Upper lobe of left lung (tissue), 6 donors: Measurements from ENCODE around the gene PVALEF. TPM values are rescaled to one million over a fixed set of nuclear protein-coding genes. Genes with fewer than 3 reads are reported as not detected.
A peak's percentile ranks its signal among the peaks of the same experiment; 100 is the strongest.

Experiments
- ATAC-seq, 2 donors: fragments of 200-7000 bp; cut with Tn5 transposase; one replicate each; pipeline ENCODE4 v1.9.1; 2022; ENCODE audit warnings: mild to moderate bottlenecking in 2 of 2, moderate library complexity in 2 of 2; ENCODE audit not compliant: low FRiP score in 2 of 2
- DNase-seq, 2 donors: peaks; one replicate each; pipeline ENCODE4 v3.0.0-alpha.2; 2019 to 2020
- H3K27ac ChIP-seq, 4 donors: fragments of 200-600 bp; sonication (generic); one replicate each; pipeline ENCODE4 v1.5.1; 2016 to 2019
- H3K27me3 ChIP-seq, 4 donors: fragments of 200-600 bp; sonication (generic); one replicate each; pipeline ENCODE4 v1.5.1; 2017 to 2019
- H3K36me3 ChIP-seq, 4 donors: fragments of 200-600 bp; sonication (generic); one replicate each; pipeline ENCODE4 v1.5.1; 2016 to 2019
- H3K4me1 ChIP-seq, 4 donors: fragments of 200-600 bp; sonication (generic); one replicate each; pipeline ENCODE4 v1.5.1; 2018 to 2019
- H3K4me3 ChIP-seq, 4 donors: fragments of 200-600 bp; sonication (generic); one replicate each; pipeline ENCODE4 v1.5.1; 2017 to 2019; ENCODE audit warnings: mild to moderate bottlenecking in 2 of 4, moderate library complexity in 1 of 4
- H3K9me3 ChIP-seq, 4 donors: fragments of 200-600 bp; sonication (generic); one replicate each; pipeline ENCODE4 v1.5.1; 2018 to 2019
- CTCF ChIP-seq, 6 experiments: fragments of 450-650 bp in 4 of 6; fragments of 200-600 bp in 2 of 6; sonication (generic) in 2 of 6; IDR thresholded peaks; one replicate each; pipeline ENCODE4 v1.5.1; 2016 to 2019; ENCODE audit warnings: antibody characterized with exemption in 6 of 6
- EP300 ChIP-seq, 4 donors: sonication (generic); formaldehyde crosslinking; IDR thresholded peaks; one replicate each; pipeline ENCODE4 v1.5.1; 2017; ENCODE audit warnings: antibody characterized with exemption in 4 of 4, control low read depth in 2 of 4
- POLR2A ChIP-seq, 4 donors: fragments of 450-650 bp; IDR thresholded peaks; one replicate each; pipeline ENCODE4 v1.5.1; 2016 to 2017; ENCODE audit warnings: antibody characterized with exemption in 4 of 4, mild to moderate bottlenecking in 2 of 4
- POLR2AphosphoS5 ChIP-seq, 2 donors: sonication (generic); formaldehyde crosslinking; IDR thresholded peaks; one replicate each; pipeline ENCODE4 v1.5.1; 2017; ENCODE audit warnings: antibody characterized with exemption in 2 of 2
- WGBS, 2 donors: methylation state at CpG; one replicate each; pipeline ENCODE4 v1.1.5; 2017 to 2018; 5-methylcytosine and 5-hydroxymethylcytosine counted together
- total RNA-seq, 6 donors: library from RNA; depleted of rRNA in 4 of 6; stranded (reverse); fragments of >200 nt in 4 of 6; gene quantifications; one replicate each; pipeline versions ENCODE4 v1.1.0 to v1.2.1, GENCODE V29; 2016 to 2021
- donor health status: DM: no; HTN: no; CAD: no; lungs with moderate emphysema.
- donor health status: DM: no; HTN: yes; CAD: no; lungs with severe emphysema.

Gene PVALEF
- total RNA-seq, 6 donors from 2014 or later: not detected

GRCh38 chr17:81218991-81219390 lies 53.7 kb downstream of the PVALEF start:
- TF ChIP-seq CTCF (IDR thresholded peaks at IDR 0.05): no peak
- no peak for TF ChIP-seq POLR2A (IDR thresholded peaks at IDR 0.05)
- TF ChIP-seq EP300 (IDR thresholded peaks at IDR 0.05): no peak
- no peak for TF ChIP-seq POLR2AphosphoS5 (IDR thresholded peaks at IDR 0.05)
- Histone ChIP-seq H3K27me3 (no peaks in the 10 kb centered on the region), H3K4me3 (no peak overlapping the region), H3K9me3 (no peaks in the 10 kb centered on the region), H3K4me1 (peaks cover 14 to 25% (median 20%) of the 10 kb centered on the region in 4 donors), H3K36me3 (peaks cover 0 to 8% (median 0%) of the 10 kb centered on the region in 4 donors), H3K27ac (no peak overlapping the region)
- ATAC-seq (no peak), DNase-seq (no peak)
- WGBS, 2 donors: 97 to 98% methylated on average over 9 to 11 of the region's 11 CpGs

DNA sequence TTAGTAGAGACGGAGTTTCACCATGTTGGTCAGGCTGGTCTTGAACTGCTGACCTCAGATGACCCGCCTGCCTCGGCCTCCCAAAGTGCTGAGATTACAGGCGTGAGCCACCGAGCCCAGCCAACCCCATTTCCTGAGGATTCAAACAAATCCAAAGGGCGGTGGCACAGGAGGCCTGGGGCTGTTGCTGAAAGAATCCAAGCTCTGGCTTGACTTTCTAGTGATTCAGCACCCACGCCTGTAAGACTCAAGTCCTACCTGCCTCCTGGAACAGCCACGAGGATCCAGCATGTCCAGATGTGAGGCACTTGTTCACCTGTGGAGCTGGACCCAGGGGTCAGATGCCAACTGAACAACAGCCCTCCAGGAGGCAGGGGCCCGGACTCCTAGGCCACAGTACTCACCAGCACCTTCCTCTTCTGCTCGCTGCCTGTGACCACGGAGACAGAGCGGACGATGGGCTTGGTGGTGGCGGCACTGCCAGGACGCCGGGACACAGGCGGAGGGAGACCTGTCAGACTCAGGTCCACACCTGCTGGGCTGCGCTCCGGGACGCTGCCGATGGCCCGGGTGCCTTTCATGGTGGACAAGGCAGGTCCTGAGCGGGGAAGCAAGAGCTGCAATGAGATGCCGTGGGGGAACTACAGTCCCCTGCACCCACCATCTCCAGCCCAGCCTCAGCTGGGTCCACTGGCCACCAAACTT lies 54.3 kb downstream of the PVALEF start:
- peaks cover 14 to 26% (median 21%) of the 10 kb centered on the region in 4 donors for H3K4me1 ChIP-seq
- H3K36me3 ChIP-seq: peaks cover 0 to 8% (median 0%) of the 10 kb centered on the region in 4 donors
- DNase-seq (peak in 1 of 2 donors; percentile 79), ATAC-seq (no peak)
- no peak overlapping the region for H3K27ac ChIP-seq
- no peaks in the 10 kb centered on the region for H3K9me3 ChIP-seq
- no peak overlapping the region for H3K4me3 ChIP-seq
- WGBS, 2 donors: 95 to 98% methylated on average over 19 to 23 of the region's 24 CpGs
- TF ChIP-seq POLR2AphosphoS5 (IDR thresholded peaks at IDR 0.05): no peak
- TF ChIP-seq EP300 (IDR thresholded peaks at IDR 0.05): no peak
- no peak for TF ChIP-seq CTCF (IDR thresholded peaks at IDR 0.05)
- TF ChIP-seq POLR2A (IDR thresholded peaks at IDR 0.05): no peak
- H3K27me3 ChIP-seq: no peaks in the 10 kb centered on the region

DNA sequence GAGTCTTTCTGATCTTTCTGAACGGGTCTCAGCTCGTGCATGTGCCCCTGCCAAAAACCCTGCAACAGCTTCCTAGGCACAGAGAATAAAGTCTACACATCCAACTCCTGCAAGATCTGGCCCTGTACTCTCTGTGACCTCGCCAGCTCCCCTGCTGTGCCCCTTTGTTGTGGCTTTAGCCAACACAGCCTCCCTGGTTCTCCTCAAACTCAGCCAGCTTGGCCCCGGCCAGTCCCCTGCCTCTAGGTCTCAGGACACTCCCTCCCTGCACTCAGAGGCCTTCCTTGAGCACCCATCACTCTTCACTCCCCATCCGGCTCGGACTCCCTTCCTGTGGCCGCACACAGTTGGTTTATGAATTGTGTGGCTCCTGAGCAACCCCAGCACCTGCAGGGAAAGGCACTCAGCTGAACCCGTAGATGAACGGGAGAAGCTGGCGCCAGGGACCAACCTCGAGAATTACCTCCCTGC lies 56.1 kb downstream of the PVALEF start:
- no peak for DNase-seq
- H3K27ac ChIP-seq: no peak overlapping the region
- whole genome bisulfite sequencing, 2 donors: 76 to 87% methylated on average over 11 of the region's 11 CpGs
- no peak overlapping the region for H3K4me3 ChIP-seq
- TF ChIP-seq CTCF (IDR thresholded peaks at IDR 0.05): no peak
- no peak for TF ChIP-seq POLR2A (IDR thresholded peaks at IDR 0.05)
- no peak for TF ChIP-seq EP300 (IDR thresholded peaks at IDR 0.05)
- TF ChIP-seq POLR2AphosphoS5 (IDR thresholded peaks at IDR 0.05): no peak
- ATAC-seq: no peak
- peaks cover 14 to 26% (median 21%) of the 10 kb centered on the region in 4 donors for H3K4me1 ChIP-seq
- peaks cover 0 to 8% (median 0%) of the 10 kb centered on the region in 4 donors for H3K36me3 ChIP-seq
- H3K9me3 ChIP-seq: no peaks in the 10 kb centered on the region
- H3K27me3 ChIP-seq: no peaks in the 10 kb centered on the region

GRCh38 chr17:81221842-81222619 lies 56.7 kb downstream of the PVALEF start:
- 3 to 25% methylated on average over 7 to 20 of the region's 24 CpGs for WGBS, 2 donors
- H3K4me1 ChIP-seq: peaks cover 14 to 26% (median 21%) of the 10 kb centered on the region in 4 donors
- peak overlapping the region in 1 of 4 donors; percentile 16 for H3K27ac ChIP-seq
- ATAC-seq (no peak), DNase-seq (no peak)
- TF ChIP-seq EP300 (IDR thresholded peaks at IDR 0.05): no peak
- no peak for TF ChIP-seq CTCF (IDR thresholded peaks at IDR 0.05)
- TF ChIP-seq POLR2A (IDR thresholded peaks at IDR 0.05): no peak
- TF ChIP-seq POLR2AphosphoS5 (IDR thresholded peaks at IDR 0.05): no peak
- no peaks in the 10 kb centered on the region for H3K9me3 ChIP-seq
- H3K27me3 ChIP-seq: no peaks in the 10 kb centered on the region
- H3K4me3 ChIP-seq: peak overlapping the region; percentile 75 to 89 (median 78)
- H3K36me3 ChIP-seq: peaks cover 0 to 8% (median 0%) of the 10 kb centered on the region in 4 donors
